Measurements from ENCODE around the gene UNC13A. TPM values are rescaled to one million over a fixed set of nuclear protein-coding genes. Genes with fewer than 3 reads are reported as not detected.
A peak's percentile ranks its signal among the peaks of the same experiment; 100 is the strongest.

The UNC13A gene
- total and polyA plus RNA-seq, 2 donors (not counting 3 experiments of a cell fraction or from before 2014, with no cell fraction given) = 0.04 to 0.09 TPM

- BruUV-seq (replicated peaks) = no TSS peak
- no peaks in the 10 kb centered on the region for H3K9me3 ChIP-seq (replicated peaks; ENCODE audit: control insufficient read depth, insufficient read depth, low read length)
- H3K27ac ChIP-seq (ENCODE audit: insufficient read depth, low read depth, low read length) = no peak overlapping the region
- H3K4me3 ChIP-seq (replicated peaks in 1 of 3; ENCODE audit: insufficient read depth in 1 of 3, low read depth in 1 of 3, low read length in 3 of 3) = no peak overlapping the region
- TF ChIP-seq MYC (IDR thresholded peaks at IDR 0.05; ENCODE audit: low read depth, low read length) (no peak), MAX (IDR thresholded peaks at IDR 0.05; ENCODE audit: insufficient read depth, insufficient read length) (no peak), GATA2 (IDR thresholded peaks at IDR 0.05; ENCODE audit: insufficient read depth, insufficient read length, low read depth, low read length) (no peak), POLR2AphosphoS5 (IDR thresholded peaks at IDR 0.05; ENCODE audit: insufficient read depth, low read depth, low read length) (no peak), POLR2A (IDR thresholded peaks at IDR 0.05; ENCODE audit: low read depth, low read length) (no peak), EZH2 (IDR thresholded peaks at IDR 0.05; ENCODE audit: borderline replicate concordance, low read depth, low read length, severe bottlenecking) (no peak)
- no peak for FAIRE-seq
- no peaks in the 10 kb centered on the region for H3K4me1 ChIP-seq (ENCODE audit: control insufficient read depth, extremely low read depth, insufficient read depth, low read length)
- H3K79me2 ChIP-seq (ENCODE audit: control insufficient read depth, insufficient read depth, low read length) = no peaks in the 10 kb centered on the region
- no peak overlapping the region for H3K9ac ChIP-seq (replicated peaks; ENCODE audit: extremely low read depth, insufficient read depth, low read length)
- H3K4me2 ChIP-seq (ENCODE audit: insufficient read depth, low read length) = no peak overlapping the region
- CTCF ChIA-PET = interaction anchor here (1.6 kb wide), 1 partner anchor 26 kb away, joined by 3 read pairs; no protein-coding TSS in a partner anchor
- intact Hi-C loops (cut with micrococcal nuclease) = no loop called here
- H3K9me1 ChIP-seq (replicated peaks; ENCODE audit: control insufficient read depth, extremely low read depth, insufficient read depth, low read length) = no peaks in the 10 kb centered on the region
- no peaks in the 10 kb centered on the region for H4K20me1 ChIP-seq (replicated peaks; ENCODE audit: control insufficient read depth, extremely low read depth, insufficient read depth, low read length)
- POLR2A ChIA-PET = no interaction called here
- H2AFZ ChIP-seq (ENCODE audit: low read depth, low read length) = no peak overlapping the region
- no peaks in the 10 kb centered on the region for H3K36me3 ChIP-seq (ENCODE audit: control insufficient read depth in 2 of 2, extremely low read depth in 1 of 2, insufficient read depth in 2 of 2, low read length in 2 of 2)
- H3K27me3 ChIP-seq (ENCODE audit: control insufficient read depth in 2 of 2, insufficient read depth in 2 of 2, low read length in 2 of 2) = no peaks in the 10 kb centered on the region
- DNase-seq (ENCODE audit: low read depth, low spot score) = no peak
- dilution Hi-C loops (cut with MboI; ENCODE audit: extremely low pct_ligation_motif_present, low sequenced_read_pairs) = no loop called here
These were observed 23.7 kb upstream of the UNC13A start for GRCh38 chr19:17711851-17712250.

- intact Hi-C loops (cut with micrococcal nuclease) = no loop called here
These were observed 18.6 kb upstream of the UNC13A start for GRCh38 chr19:17706750-17707181.

More at GRCh38 chr19:17706750-17707181, 18.6 kb upstream of the UNC13A start:
- Histone ChIP-seq H3K4me2 (ENCODE audit: insufficient read depth, low read length) (no peak overlapping the region), H3K36me3 (ENCODE audit: control insufficient read depth in 2 of 2, extremely low read depth in 1 of 2, insufficient read depth in 2 of 2, low read length in 2 of 2) (no peaks in the 10 kb centered on the region), H3K9me3 (replicated peaks; ENCODE audit: control insufficient read depth, insufficient read depth, low read length) (no peaks in the 10 kb centered on the region), H3K4me3 (replicated peaks in 1 of 3; ENCODE audit: insufficient read depth in 1 of 3, low read depth in 1 of 3, low read length in 3 of 3) (no peak overlapping the region), H3K9me1 (replicated peaks; ENCODE audit: control insufficient read depth, extremely low read depth, insufficient read depth, low read length) (no peaks in the 10 kb centered on the region), H4K20me1 (replicated peaks; ENCODE audit: control insufficient read depth, extremely low read depth, insufficient read depth, low read length) (no peaks in the 10 kb centered on the region), H3K4me1 (ENCODE audit: control insufficient read depth, extremely low read depth, insufficient read depth, low read length) (no peaks in the 10 kb centered on the region), H2AFZ (ENCODE audit: low read depth, low read length) (peak overlapping the region; percentile 41), H3K27me3 (ENCODE audit: control insufficient read depth in 2 of 2, insufficient read depth in 2 of 2, low read length in 2 of 2) (no peaks in the 10 kb centered on the region), H3K9ac (replicated peaks; ENCODE audit: extremely low read depth, insufficient read depth, low read length) (no peak overlapping the region), H3K27ac (ENCODE audit: insufficient read depth, low read depth, low read length) (no peak overlapping the region), H3K79me2 (ENCODE audit: control insufficient read depth, insufficient read depth, low read length) (no peaks in the 10 kb centered on the region)
- no TSS peak for BruUV-seq (replicated peaks)
- FAIRE-seq = no peak
- ChIA-PET CTCF (interaction anchor here (0.9 to 8.0 kb wide), 5 partner anchors 9 to 153 kb away, joined by 3 to 182 read pairs (median 4); partner anchors contain the start of gene RPL18A), POLR2A (no interaction called here)
- DNase-seq (ENCODE audit: low read depth, low spot score) = peak; percentile 39
- dilution Hi-C loops (cut with MboI; ENCODE audit: extremely low pct_ligation_motif_present, low sequenced_read_pairs) = no loop called here
- TF ChIP-seq POLR2A (IDR thresholded peaks at IDR 0.05; ENCODE audit: low read depth, low read length) = no peak
- peak; percentile 16 for TF ChIP-seq MAX (IDR thresholded peaks at IDR 0.05; ENCODE audit: insufficient read depth, insufficient read length)
- no peak for TF ChIP-seq JUN (IDR thresholded peaks at IDR 0.05; ENCODE audit: borderline replicate concordance, insufficient read depth, insufficient read length, low read depth)
- no peak for TF ChIP-seq CTCF (IDR thresholded peaks at IDR 0.05; ENCODE audit: extremely low read depth in 1 of 2, insufficient read depth in 1 of 2, low read depth in 1 of 2, low read length in 2 of 2)

All from endothelial cell of umbilical vein (primary cell).